ENCODE measurements around the gene LAMP1.
"Not testable (repeated sequence)": the region's sequence is repeated elsewhere in the genome, so short reads cannot be mapped to it uniquely, and the experiment has no call there.

LAMP1 gene

DNA sequence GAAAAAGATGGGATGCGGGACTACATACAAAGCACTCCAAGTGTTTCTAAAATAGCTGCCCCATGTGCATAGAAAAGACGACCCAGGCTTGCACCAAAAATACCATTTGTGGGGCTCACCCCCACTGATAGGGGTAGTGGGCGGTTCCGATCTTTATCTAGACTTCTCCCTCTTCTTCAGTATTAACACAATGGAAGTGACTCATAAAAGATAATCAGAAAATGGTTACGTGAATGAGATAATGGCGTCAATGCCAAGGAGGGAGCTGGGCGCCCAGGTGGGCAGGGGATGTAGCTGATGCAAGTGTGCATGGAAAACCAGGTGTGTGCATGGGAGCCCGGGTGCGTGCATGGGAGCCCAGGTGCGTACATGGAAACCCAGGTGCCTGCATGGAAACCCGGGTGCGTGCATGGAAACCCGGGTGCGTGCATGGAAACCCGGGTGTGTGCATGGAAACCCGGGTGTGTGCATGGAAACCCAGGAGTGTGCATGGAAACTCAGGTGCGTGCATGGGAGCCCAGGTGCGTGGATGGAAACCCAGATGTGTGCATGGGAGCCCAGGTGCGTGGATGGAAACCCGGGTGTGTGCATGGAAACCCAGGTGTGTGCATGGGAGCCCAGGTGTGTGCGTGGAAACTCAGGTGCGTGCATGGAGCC lies 32.7 kb downstream of the LAMP1 start:
- DNase-seq: no peak

DNA sequence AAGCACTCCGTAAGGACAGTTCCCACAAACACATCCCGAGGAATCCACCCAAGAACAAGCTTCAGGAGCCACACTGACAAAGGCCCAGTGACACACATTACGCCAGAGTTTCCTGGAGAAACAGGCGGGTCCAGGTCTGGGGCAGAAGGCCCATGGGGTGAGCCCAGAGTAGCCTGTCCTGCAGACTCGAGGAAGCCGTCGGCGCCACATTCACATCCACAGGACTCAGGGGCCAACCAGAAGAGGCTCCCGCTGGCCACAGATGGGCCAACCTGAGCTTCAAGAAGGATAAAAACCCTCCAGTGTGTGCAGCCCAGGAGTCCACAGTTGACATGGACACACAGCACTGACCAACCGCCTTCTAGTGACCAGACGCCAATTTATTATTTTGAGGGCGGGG lies 35.6 kb downstream of the LAMP1 start:
- no peak for DNase-seq

DNA sequence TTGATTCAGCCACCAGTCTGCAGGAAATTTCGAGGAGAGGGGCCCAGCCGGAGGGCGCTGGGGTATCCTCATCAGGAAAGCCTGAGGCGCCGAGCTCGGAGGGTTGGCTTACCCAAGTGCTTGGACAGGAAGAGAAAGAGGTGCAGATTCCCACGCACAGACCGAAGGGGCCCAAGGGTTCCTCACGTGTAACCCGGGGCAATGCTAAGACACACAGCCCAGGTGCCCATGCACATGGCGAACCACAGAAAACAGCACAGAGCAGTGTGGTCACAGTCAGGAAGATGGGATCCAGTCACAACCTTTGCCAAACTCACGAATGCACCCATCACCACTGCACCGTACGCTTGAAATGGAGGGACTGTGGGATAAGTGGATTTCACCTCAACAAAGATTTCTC lies 36.0 kb downstream of the LAMP1 start:
- DNase-seq: no peak

DNA sequence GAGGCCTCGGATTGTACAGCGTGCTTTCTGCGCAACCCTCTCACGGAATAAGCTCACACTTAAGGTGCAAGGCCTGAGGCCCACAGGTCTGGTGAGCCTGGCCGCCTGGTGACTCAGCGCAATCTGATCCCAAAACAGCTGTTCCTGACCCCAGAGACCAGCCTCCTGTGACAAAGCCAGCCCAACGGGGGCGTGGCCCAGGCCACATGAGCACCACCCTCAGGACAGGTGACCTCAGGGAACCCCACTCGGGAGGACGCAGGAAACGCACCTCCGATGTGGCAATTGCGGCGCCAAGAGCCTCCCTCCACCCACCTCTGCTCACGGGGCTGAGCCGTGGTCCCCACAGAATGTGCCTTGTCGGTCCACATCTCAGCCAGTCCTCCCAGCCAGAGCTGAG lies 40.5 kb downstream of the LAMP1 start:
- no peak for DNase-seq

DNA sequence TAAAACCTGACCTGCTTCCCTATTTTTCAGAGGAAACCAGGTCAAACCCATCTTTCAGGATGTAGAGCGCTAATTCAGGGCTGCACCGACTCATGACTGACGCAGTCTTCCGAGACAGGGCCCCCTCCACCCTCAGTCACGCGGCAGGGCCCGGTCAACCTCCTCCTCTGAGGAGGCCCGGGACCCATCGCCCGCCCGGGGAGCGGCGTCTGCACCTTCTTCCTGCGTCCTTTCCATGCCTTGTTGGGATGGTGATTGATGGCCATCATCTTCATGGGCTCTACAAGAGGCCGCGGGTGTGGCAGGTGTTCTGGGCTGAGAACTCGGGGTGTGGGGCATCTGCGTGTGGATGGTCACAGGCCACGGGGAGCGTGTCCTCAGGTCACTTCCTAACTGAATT lies 40.9 kb downstream of the LAMP1 start:
- no peak for DNase-seq

DNA sequence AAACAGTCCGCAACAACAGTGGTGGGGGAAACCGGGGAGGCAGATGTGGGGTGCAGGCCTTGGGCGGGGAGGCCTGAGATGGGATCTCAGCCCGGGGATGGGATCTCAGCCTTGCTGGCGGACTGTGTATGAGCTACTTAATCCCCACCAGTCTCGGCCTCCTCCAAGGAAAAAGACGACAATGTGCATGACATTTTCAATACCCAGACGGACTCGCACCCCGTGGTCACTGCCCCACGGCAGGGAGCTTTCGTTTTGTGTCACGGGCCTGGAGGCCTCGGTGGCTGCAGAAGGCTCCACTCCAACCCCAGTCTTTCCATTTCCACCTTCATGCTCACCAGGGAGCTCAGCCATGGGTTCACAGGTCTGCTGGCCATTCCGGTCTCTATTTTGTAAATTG lies 41.4 kb downstream of the LAMP1 start:
- DNase-seq: no peak

DNA sequence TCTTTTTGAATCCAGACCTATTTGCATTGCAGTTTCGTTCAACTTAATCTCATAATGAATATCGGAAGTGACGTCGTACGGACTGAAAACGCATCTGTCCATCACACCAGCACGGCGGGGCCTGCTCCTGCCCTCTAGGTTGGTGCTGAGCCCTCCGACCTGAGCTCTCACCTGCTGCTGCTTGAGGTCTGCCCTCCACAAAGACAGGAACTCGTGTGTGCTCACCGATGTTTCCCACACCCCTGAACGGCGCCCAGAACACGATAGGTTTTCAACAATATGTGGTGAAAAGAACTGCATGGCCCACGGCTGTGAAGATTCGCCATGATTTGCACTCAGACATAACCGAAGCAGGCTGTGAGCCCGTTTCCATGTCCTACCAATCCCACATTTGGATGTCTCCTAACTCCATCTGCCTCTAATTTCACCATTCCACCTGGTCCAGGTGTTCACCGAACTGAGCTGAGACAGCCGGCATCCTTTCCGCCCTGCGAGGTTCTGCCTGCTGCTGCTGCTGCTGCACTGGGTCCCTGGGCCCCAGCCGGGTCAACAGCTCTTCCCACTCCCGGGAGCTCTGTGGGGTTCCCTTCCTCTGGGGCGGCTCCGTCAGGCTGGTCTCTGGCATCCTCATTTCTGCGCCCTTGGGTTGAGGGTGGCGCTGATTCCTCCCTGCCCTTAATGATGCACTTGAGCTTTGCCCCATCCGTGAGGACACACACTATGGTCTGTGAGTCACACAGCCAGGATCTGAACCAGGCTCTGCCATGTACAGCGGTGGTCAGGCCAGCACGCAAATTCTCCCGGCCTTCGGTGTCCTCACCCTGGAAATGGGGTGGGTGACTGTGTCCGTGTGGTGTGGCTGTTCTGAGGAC lies 46.0 kb downstream of the LAMP1 start:
- DNase-seq: no peak

DNA sequence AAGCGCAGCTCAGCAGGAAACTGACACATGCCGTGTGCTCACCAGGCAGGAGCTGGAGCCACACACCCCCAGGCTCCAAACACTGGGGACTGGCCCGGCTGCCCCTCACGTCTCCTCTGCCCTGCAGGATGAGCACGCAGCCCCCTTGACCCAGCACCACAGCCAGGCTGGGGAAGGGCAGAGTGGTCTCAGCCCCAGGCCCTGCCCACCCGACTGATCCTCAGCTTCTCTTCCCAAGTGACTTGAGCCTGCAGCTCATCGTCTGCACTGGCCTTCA lies 46.6 kb downstream of the LAMP1 start:
- DNase-seq: no peak

DNA sequence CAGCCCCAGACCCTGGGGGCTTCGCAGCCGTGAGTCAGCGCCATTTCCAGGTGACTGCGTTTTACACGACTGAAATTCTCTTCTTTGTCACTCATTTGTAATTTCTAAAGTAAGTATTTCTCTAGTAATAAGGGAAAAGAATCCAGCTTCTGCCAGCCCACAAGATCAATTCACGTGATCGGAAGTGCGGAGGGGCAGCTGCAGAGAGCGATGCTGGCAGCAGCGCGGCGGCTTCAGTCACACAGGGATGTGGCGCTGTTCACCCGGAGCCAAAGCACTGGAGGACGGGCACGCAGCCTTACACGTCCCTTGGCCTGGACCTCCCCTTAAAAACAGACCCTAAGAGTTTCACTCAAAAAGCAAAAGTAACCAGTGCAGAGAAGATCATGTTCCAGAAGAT lies 48.4 kb downstream of the LAMP1 start:
- no peak for DNase-seq

DNA sequence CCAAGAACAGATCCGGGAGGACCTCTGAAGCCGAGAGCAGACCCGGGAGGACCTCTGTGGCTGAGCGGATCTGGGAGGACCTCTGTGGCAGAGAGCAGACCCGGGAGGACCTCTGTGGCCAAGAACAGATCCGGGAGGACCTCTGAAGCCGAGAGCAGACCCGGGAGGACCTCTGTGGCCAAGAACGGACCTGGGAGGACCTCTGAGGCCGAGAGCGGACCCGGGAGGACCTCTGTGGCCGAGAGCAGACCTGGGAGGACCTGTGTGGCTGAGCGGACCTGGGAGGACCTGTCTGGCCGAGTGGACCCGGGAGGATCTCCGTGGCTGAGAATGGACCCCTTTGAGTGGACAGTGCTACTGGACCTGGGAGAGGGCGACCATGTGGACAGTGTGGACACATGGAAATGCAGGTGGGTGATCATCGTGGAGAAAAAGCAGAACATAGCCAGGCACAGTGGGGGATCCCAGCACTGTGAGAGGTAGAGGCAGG lies 50.7 kb downstream of the LAMP1 start:
- DNase-seq: not testable (repeated sequence)

DNA sequence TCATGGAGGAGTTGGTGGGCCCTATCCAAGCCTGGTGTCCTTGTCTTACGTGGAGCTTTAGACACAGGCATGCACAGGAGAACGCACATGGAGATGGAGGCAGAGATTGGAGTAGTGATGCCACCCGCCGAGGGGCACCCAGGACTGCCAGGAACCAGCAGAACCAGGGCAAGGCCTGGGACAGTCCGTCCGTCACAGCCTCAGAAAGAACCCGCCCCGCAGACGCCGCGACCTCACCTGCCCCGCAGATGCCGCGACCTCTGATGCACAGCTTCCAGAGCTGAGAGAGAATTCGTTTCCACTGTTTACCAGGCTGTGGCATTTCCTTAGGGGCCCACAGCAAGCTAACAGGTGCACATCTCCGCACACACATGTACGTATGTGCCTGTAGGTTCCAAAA lies 51.6 kb downstream of the LAMP1 start:
- DNase-seq: no peak

DNA sequence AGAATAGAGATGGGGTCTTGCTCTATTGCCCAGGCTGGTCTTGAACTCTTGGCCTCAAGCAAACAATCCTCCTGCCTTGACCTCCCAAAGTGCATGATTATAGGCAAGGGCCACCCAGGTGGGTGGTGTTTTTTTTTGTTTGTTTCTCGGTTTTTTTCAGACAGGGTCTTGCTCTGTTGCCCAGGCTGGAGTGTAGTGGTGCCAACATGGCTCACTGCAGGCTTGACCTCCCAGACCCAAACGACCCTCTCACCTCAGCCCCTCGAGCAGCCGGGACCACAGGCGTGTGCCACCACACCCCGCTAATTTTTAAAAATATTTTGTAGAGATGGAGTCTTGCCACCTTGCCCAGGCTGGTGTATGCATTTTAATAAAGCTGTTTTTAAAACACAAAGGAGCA lies 52.0 kb downstream of the LAMP1 start:
- no peak for DNase-seq

DNA sequence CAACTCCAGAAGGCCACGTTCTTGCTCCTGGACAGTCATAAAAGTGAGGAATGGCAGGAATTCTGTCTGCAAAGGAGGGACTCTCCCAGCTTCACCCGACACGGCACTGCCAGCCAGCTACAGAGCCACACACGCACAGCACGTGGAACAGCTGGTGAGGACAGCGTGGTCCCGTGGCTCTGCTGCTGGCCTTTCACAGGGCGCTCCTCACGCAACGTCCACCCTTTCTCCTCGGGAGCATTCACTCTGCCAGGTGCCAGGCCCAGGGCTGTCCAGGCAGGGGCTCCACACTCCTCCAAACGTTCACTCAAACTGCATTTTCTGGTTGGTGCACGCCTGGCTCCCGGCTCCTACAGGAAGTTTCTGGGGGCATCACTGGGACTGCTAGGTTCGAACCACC lies 52.5 kb downstream of the LAMP1 start:
- DNase-seq: no peak

DNA sequence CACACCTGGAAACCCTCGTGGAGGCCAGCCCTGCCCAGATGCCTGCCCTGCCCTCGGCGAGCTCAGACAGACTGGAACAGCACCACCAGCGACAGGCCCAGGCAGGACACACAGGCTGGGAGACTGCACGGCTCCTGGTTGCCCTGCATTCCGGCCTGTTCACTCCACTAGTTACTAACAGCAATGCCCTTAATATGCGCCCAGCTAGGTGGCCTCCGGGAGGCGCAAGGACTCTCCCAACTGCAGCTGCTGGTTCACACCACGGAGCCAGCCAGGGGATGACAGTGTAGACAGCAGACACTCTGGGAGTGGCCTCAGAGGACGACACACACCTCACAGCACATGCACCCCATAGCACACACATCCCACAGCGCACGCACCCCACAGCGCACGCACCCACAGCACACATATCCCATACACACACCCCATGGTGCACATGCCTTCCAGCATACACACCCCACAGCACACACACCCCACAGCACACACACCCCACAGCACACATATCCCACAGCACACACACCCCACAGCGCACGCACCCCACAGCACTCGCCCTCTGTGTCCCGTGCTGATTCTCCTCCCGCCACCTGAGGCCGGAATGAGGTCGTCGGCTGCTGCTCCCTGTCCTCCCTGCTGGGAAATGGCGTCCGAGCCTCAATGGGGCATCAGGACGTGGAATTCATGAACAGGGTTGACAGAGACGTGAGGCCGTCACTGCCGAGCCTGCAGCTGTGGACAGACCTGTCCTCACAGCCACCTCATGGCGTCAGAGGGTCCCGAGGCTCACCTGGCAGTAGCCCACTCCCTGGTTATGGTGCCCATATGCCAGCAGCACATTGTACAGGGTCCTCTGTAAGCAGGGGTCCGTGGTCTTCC lies 53.3 kb downstream of the LAMP1 start:
- DNase-seq: no peak

DNA sequence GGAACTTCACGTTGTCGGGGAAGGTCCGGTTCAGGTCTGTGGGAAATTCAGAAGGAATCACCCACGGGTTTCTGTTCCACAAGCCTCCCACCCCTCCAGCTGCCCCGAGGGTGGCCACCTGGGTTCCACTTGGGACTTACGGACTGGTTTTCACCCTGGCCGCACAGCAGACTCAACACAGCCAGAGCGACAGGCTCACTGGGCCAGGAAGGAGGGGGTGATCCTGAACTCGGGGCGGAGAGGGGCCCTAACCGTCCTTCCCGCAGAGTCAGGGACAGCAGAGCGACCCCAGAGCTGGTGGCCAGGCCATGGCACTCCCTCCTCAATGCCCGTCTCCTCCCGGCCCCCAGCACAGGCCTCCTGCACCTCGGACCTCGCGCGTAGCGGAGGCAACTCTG lies 53.9 kb downstream of the LAMP1 start:
- no peak for DNase-seq

DNA sequence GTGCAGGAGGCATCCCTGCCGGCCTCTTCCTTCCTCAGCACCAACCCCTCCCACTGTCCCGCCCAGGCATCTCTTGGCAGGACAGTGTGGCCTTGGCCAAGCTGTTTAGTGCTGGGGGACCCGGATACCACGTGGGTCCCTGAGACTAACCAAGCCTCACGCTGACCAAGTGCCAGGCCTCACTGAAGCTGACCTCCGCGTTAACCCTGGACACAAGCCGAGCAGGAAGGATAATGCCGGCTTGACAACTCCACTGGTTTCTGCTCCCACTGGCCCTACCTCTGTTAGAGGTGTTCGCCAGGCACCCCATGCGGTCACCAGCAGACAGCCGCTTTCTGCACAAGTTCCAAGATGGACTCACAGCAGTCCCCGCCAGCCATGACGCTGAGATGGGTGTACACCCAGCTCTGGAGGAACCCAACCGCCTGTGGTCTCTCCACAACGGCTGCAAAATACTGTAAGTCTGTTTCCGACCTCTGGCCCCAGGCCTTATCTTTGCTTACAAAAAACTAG lies 54.5 kb downstream of the LAMP1 start:
- no peak for DNase-seq

DNA sequence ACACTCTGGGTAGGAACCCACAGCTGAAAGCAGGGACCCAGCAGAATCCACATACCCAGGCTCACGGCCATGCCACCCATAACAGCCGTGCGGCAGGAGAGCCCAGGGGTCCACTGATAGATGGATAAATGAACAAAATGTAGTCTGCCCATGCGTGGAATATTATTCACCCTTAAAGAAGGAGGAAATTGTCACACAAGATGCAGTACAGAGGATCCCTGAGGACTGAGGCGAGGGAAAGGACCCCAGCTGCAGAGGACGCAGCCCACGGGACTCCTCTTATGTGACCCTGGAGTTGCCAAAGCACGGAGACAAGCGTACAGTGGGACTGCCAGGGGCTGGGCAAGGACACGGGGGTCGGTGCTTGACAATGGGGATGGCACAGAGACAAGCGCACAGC lies 56.2 kb downstream of the LAMP1 start:
- no peak for DNase-seq

DNA sequence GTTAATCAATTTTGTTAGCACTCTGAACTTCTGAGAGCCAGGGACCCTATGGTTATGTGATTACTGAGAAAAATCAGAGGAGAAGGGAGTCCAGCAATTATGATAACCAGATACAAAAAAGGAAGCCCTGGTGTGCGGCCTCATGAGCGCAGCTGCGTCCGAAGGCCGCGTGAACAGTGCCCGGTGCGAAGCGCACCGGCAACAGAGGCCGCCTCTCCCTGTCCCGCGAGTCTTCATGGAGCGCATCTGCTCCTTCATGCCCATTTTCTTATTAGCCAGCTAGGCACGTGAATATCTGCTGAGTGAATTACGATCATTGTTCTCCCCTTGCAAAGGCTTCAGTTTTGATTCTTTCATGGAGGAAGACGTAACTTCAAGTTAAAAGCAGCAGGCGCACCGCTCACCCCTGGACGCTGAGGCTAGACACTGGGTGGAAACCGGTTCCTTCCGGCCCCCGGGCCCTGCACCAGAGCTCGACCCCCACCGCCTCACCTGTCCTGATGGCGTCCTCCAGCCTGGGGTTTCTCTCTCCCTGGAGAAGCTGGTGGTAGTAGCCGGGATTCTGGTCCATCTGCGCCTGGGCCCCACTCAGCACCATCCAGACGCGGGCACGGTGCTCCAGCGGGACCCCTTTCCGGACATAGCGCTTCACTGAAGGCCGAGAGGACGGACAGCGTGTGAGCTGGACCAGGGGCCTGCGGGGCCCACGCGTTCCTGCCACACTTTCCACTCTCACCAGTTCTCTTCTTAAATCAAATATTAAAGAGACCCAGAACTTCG lies 58.0 kb downstream of the LAMP1 start:
- DNase-seq: no peak

DNA sequence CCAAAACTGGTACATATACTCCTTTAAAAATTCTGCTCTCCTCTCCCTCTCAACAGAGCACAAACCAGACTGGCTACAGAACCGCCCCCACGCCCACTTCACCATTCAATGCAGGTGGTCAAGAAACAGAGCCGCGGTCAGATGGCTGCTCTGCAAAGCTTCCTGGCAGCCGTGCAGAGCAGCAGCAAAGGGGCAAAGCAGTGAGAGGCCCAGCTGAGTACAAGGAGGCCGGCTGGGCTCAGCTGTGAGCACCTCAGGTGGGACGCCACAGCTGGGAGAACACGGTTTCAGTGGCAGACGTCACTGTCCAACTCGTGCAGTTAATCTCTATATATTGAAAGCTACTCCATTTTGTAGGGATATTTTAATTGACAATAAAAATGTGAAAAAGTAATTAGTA lies 58.6 kb downstream of the LAMP1 start:
- no peak for DNase-seq

DNA sequence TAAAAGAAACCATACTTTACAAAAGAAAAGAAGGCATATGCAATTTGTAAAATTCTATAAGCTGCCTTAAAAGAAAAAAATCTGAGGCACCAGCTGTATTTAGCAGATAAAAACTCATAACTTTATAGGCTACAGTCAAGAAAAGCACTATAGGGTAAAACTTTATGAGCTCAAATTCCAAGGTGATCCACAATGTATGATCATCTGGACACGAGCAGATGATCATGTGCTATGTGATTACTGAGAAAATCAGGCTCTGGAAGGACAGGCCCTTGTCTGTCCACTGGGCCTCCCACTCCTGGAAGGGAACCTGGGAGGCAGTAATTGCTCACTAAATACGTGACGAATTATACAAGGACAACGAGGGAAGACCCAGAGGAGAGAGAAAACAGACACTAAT lies 59.6 kb downstream of the LAMP1 start:
- no peak for DNase-seq

DNA sequence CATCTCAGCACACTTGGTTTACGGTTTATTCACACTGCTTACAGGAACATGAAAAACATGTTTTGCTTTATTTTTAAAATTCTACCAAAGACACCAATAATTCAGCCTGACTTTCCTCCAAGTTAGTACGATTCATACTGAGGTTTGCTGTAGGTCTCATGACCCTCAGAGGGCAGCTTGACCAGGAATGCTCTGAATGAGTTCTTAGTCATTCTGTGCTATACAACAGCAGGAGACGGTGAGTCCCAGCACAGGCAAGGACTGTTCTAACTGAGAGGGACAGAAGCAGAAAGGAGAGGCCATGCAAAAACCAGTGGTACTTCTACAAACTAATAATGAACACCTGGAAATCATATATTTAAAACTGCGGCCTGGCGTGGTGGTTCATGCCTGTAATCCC lies 60.5 kb downstream of the LAMP1 start:
- no peak for DNase-seq

DNA sequence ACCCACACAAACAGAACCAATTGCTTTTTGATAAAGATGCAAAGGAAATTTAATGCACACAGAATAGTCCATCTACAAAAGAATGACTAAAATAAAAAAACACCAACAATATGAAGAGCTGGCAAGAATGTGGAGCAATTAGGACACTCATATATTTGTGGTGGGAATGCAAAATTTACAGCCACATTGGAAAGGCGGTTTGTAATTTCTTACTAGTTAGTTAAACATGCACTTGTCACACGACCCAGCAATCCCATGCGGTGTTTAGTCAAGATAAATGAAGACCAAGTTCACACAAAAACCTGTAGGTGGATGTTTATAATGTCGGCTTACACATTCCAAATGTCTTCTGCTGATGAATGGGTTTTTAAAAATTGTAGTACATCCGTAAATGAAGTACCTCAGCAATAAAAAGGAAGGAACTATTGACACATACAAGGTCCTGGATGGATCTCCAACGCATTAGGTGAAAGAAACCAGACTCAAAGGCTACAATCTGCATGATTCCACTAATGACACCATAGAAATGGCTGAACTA lies 61.7 kb downstream of the LAMP1 start:
- DNase-seq: no peak

DNA sequence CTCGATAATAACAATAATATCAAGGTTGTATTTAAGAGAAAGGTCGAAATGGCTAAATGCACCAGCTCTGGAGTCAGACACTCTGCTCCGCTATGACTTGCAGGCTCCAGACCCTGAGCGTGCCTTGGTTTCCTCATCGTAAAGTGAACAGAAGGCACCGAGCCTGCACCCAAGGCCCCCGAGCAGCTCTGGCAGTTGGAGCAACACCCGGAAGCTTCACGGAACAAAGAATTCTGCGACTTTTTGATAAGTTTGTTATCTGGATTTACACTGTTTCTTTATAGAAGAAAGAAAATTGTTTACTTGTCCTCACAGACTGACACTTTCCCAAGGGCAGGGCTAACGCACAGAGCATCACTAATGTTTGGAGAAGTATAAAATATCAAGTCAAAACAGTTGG lies 62.5 kb downstream of the LAMP1 start:
- DNase-seq: no peak

All from NCI-H1092 treated with DMSO at 0.1 percent for 48 hours (cell line).